CD4-positive, alpha-beta T cell treated with Interleukin-17A for 1 hour (primary cell): ENCODE results near the gene CEACAM16.
"Not testable (repeated sequence)": the region's sequence is repeated elsewhere in the genome, so short reads cannot be mapped to it uniquely, and the experiment has no call there.

Source experiments
- DNase-seq: peaks from one replicate; pipeline ENCODE4 v3.0.0-alpha.2; 2020

CEACAM16 gene

DNA sequence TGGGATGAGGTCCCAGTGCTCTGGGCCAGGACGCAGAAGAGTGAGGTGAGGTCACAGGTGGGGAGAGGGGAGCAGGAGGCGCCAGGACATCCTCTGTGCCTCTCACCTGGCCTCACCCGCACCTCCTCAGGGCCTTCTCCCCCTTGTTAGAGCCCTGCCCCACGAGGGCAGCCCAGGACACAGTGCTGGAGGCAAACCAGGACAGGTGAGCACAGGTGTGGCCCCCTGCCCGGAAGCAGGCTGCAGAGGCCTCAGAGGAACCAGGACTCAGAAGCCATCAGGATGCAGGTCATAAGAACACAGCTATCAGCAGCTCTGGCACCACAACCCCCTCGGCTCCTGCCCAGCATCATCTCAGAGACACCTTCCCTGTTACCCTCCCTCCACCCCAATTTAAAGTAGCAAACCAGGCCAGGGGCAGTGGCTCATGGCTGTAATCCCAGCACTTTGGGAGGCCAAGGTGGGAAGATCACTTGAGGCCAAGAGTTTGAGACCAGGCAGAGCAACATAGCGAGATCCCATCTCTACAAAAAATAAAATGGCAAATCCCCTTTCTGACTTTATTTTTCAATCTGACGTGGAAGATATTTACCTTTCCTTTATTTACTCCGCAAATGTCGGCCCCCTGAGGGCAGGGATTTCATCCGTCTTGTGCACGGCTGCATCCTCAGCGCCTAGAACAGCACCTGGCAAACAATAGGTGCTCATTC, at the start of gene CEACAM16:
TSS of gene CEACAM16 (plus strand) at position 660 of the 710 bp plus-strand sequence. CDS start 2,306 bp downstream, outside the sequence.
- DNase-seq, result no peak

DNA sequence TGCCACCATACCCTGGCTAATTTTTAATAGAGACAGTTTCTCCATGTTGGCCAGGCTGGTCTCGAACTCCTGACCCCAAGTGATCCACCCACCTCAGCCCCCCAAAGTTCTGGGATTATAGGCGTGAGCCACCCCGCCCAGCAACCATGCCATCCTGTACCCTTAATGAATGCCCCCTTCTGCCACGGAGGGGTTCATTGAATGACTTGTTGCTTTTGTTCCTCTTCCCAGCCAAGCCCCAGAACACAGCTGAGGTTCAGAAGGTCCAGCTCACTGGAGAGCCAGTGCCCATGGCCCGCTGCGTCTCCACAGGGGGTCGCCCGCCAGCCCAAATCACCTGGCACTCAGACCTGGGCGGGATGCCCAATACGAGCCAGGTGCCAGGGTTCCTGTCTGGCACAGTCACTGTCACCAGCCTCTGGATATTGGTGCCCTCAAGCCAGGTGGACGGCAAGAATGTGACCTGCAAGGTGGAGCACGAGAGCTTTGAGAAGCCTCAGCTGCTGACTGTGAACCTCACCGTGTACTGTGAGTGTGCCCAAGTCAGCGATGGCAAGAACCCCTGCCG, 49.3 kb upstream of the CEACAM16 start:
- no peak for DNase-seq

GRCh38 chr19:44653343-44653742, 45.6 kb upstream of the CEACAM16 start:
- no peak for DNase-seq

DNA sequence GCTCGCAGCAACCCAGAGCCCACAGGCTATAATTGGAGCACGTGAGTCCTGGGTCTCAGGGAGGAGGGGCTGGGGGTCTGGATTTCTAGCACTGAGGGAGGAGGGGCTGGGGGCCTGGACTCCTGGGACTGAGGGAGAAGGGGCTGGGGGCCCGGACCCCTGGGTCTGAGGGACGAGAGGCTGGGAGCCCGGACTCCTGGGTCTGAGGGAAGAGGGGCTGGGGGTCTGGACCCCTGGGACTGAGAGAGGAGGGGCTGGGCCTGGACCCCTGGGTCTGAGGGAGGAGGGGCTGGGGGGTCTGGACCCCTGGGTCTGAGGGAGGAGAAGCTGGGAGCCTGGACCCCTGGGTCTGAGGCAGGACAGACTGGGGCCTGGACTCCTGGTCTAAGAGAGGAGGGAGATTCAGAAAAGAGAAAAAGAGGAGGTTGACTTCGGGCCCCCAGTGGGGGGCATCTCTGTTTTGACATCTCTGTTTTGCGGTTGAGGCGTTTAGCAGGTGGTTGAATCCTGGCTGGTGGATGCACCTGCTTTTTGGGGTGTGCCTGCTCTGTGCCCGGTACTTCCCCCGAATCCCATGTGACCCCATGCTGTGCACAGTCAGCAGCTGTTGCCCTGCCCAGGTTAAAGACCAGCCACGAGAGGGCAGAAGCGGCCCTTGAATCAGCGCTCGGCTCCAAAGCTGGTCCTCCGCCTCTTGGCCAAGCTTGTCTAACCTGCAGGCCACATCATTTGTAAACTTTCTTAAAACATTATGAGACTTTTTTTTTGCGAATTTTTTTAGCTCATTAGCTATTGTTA, 44.8 kb upstream of the CEACAM16 start:
- DNase-seq, result peak; percentile 79

DNA sequence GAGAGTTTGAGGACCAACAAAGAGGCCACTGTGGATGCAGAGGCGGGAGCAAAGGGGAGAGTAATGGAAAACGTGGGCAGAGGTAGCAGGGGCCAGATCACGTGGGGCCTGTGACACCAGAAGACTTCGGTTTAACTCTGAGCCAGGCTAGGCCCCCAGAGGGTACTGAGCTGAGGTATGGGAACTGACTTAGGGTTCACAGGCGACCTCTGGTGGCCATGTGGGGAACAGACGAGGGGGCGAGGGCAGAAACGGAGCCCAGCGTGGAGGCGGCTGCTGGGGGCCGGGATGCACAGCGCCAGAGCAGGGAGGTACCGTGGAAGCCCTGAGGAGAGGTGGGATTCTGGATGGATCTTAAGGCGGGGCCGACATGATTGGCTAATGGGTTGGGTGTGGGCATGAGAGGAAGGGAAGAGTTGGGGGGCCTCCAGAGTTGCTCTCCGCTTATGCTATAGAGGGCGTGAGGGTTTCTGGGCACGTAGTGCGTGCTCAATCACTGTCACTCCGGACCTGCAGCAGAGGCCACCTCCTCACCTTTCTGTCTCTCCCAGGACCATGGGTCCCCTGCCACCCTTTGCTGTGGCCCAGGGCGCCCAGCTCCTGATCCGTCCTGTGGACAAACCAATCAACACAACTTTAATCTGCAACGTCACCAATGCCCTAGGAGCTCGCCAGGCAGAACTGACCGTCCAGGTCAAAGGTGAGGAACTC, 41.6 kb upstream of the CEACAM16 start:
- peak; percentile 63 for DNase-seq

- no peak for DNase-seq
These were observed 40.8 kb upstream of the CEACAM16 start for GRCh38 chr19:44658069-44658733.

- DNase-seq, result no peak
These were observed 38.9 kb upstream of the CEACAM16 start for GRCh38 chr19:44660081-44660480.

- no peak for DNase-seq
These were observed 37.7 kb upstream of the CEACAM16 start for GRCh38 chr19:44661205-44661604.

DNA sequence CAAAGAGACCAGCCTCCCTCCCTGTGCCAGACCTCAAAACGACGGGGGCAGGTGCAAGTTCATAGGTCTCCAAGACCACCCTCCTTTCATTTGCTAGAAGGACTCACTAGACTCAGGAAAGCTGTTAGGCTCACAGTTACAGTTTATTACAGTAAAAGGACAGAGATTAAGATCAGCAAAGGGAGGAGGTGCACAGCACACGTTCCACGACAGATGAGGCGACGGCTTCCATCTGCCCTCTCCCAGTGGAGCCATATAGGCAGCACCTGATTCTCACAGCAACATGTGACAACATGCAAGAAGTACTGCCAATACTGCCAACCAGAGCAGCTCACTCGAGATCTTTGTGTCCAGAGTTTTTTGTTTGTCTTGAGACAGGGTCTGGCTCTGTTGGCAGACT, 37.0 kb upstream of the CEACAM16 start:
- DNase-seq, result no peak

- no peak for DNase-seq
These were observed 36.1 kb upstream of the CEACAM16 start for GRCh38 chr19:44662691-44663385.

- DNase-seq, result no peak
These were observed 35.0 kb upstream of the CEACAM16 start for GRCh38 chr19:44663996-44664395.

DNA sequence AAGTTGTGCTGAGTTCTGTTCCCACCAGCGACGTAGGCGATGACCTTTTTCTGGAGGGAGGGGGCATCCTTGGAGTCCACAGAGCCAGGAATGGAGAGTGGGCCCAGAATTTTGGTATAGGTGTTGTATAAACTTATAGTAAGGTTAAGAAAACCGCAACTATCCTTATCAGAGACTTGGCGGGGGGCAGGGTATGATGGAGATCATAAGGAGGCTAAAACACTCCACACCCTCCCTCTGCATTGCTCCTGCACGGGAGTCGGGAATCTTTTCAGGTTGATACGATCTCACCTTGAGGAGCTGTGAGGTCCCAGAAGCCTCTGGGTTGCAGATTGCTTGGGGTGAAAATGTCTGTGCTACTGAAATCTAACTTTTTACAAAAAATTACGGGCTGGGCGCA, 34.0 kb upstream of the CEACAM16 start:
- no peak for DNase-seq

GRCh38 chr19:44666852-44667556, 31.9 kb upstream of the CEACAM16 start:
- no peak for DNase-seq

DNA sequence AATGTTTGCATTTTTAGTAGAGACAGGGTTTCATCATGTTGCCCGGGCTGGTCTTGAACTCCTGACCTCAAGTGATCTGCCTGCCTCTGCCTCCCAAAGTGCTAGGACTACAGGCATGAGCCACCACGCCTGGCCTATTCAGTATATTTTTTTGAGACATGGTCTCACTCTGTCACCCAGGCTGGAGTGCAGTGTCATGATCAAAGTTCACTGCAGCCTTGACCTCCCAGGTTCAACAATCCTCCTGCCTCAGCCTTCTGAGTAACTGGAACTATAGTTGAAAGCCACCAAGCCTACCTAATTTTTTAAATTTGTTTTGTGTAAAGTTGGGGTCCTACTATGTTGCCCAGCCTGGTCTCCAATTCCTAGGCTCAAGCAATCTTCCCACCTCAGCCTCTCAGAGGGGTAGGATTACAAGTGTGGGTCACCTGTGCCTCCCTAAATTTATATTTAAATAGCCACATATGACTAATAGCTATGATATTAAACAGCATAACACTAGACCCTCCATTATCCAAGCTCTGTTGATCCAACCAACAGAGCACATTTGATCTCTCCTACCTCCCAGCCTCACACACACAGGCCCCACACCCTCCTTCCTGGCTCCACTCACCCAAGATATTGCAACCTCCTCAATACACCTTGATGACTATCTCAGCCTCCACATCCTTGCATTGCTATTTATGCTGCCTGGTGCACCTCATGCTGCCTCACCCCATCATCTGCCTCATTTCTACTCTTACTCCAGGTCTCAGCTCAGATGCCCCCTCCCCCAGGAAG, 29.8 kb upstream of the CEACAM16 start:
- DNase-seq, result no peak

GRCh38 chr19:44670027-44670426, 28.9 kb upstream of the CEACAM16 start:
- DNase-seq, result not testable (repeated sequence)

DNA sequence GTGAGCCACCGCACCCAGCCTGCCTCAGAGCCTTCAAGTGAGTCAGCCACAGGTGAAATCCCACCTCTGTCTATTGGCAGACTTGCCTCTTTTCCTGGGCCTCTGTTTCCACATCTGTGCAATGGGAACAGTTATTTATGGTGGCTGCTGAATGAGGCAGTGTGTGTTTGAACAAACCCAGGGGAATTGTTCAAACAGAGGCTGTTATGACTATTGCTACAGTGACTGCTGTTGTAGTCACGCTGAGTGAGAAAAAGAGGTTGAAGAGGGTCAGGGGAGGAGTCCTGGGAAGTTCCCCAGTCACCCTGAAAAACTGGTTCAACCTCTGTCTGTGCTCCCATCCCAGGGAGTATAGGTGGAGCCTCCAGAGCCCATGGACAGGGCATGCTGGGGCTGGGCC, 27.6 kb upstream of the CEACAM16 start, which contains the start of gene CEACAM19:
TSS of gene CEACAM19 (plus strand) at position 83 of the 400 bp plus-strand sequence. CDS start 450 bp downstream, outside the sequence.
- no peak for DNase-seq

DNA sequence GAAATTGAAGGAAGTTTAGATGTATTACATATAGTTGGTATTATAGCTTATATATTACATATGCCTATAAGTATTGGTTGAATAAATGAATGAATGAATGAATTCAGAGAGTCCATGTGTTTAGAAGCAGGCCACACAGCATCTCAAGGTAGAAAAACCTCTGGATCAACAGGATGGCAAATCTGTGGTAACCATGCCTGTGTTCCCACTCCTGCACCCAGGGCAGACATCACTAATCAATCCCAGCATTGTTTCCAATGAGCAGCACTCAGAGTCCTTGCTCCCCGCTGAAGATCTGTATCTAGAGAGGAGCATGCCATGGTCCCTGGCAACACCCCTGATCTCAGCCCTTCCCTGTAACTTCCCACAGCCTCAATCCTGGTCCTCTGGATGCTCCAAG, 26.7 kb upstream of the CEACAM16 start:
- DNase-seq, result no peak

GRCh38 chr19:44673510-44673909, 25.4 kb upstream of the CEACAM16 start:
- DNase-seq, result no peak

DNA sequence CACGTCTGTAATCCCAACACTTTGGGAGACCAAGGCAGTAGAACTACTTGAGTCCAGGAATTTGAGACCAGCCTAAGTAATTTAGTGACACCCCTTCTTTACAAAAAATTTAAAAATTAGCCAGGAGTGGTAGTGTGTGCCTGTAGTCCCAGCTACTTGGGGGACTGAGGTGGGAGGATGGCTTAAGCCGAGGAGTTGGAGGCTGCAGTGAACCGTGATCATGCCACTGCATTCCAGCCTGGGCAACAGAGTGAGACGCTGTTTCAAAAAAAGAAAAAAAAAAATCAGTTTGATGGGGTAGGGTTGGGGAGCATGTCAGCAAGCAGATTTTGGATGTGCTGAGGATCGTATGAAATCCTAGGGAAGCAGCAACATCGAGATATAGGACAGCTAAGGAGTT, 23.4 kb upstream of the CEACAM16 start:
- no peak for DNase-seq

DNA sequence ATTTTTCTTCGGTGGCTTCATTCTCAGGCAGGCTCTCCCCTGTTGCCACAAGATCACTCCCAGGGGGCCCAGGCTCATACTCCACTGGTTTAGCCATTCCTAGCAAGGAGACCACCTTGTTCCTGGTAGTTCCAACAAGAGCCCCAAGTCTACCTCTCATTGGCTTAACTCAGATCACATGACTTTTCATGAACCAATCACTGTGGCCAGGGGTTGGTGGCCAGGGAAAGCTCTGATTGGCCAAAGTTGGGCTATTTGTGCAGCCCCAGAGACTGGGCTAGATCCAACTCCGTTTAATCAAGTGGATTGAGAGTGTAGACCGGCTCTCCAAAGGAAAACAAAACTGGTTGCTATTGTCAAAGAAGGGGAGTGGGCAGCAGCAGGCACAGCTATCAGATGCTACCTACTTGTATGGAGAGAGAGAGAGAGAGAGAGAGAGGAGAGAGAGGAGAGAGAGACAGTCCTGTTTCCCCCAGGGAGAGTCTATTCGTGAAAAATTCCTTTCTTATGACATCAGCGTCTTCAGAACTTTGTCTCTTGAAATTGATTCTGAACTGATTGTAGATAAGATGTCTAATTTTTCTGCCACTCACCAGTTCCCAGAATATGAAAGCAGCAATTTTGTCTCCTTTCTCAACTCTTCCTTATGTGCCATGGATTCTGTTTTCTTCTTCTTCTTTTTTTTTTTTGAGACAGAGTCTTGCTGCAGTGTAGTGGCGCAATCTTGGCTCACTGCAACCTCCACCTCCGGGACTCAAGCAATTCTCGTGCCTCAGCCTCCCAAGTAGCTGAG, 21.7 kb upstream of the CEACAM16 start:
- no peak for DNase-seq
